Breast epithelium (tissue), 3 donors: Measurements from ENCODE around the gene TRAPPC2B.

Experiments used
- CTCF ChIP-seq, 3 donors: fragments of 450-650 bp; IDR thresholded peaks; one replicate each; pipeline ENCODE4 v1.5.1; 2016 to 2017; ENCODE audit warnings: antibody characterized with exemption in 3 of 3, mild to moderate bottlenecking in 3 of 3, moderate library complexity in 3 of 3
- POLR2A ChIP-seq: fragments of 450-650 bp; IDR thresholded peaks from one replicate; pipeline ENCODE4 v1.6.1; 2016; ENCODE audit warnings: antibody characterized with exemption, mild to moderate bottlenecking, moderate library complexity
- POLR2AphosphoS5 ChIP-seq, 3 donors: sonication (generic); formaldehyde crosslinking; IDR thresholded peaks; one replicate each; pipeline ENCODE4 v1.6.1; 2017; ENCODE audit warnings: antibody characterized with exemption in 3 of 3

- TF ChIP-seq POLR2A (no peak), CTCF (IDR thresholded peaks at IDR 0.05) (no peak), POLR2AphosphoS5 (IDR thresholded peaks at IDR 0.05) (no peak)
These were observed 25.9 kb downstream of the TRAPPC2B start for GRCh38 chr19:57389194-57389729.
